HepG2 (cell line): ENCODE measurements around the gene CLIP2. TPM values are rescaled to one million over a fixed set of nuclear protein-coding genes. Genes with fewer than 3 reads are reported as not detected.

Experiments
- ATAC-seq: fragments of 200-7000 bp; cut with Tn5 transposase; 3 replicates; pipeline ENCODE4 v1.9.1; 2020; ENCODE audit warnings: mild to moderate bottlenecking, moderate library complexity
- BruUV-seq: library from RNA; stranded (reverse); fragments of 400-500 nt; replicated peaks from 2 replicates; lab custom pipeline; 2021; lab: Mats Ljungman, UMichigan
- CTCF ChIA-PET: fragments of 300-600 bp; formaldehyde crosslinking; extraction: SDS; loops from one replicate; lab custom pipeline; 2021; ENCODE audit warnings: low total read pairs, inconsistent platforms, low intra/inter-chr PET ratio; lab: Yijun Ruan, JAX
- POLR2A ChIA-PET: fragments of 350-600 bp; sonication (Branson Sonifier 250); formaldehyde crosslinking; loops from one replicate; lab custom pipeline; 2020; ENCODE audit warnings: antibody characterized with exemption, inconsistent platforms; lab: Yijun Ruan, JAX
- DNase-seq: peaks from one replicate; pipeline ENCODE4 v3.0.0-alpha.2; 2015; ENCODE audit warnings: low spot score
- FAIRE-seq: peaks from 3 replicates; lab custom pipeline; 2011; peaks lifted over from hg19 to GRCh38; lab: Jason Lieb, UNC
- H2AFZ ChIP-seq: one replicate; pipeline ENCODE4 v1.6.1; 2011; ENCODE audit warnings: low read length, inconsistent platforms
- H3K27ac ChIP-seq: fragments of 300-600 bp; 3 replicates; pipeline ENCODE4 v1.8.0; 2011; ENCODE audit warnings: mixed run types, mild to moderate bottlenecking, mixed read lengths, low read length, inconsistent platforms; ENCODE audit not compliant: insufficient read depth; ENCODE audit errors: extremely low read length
- H3K27me3 ChIP-seq, 2 experiments: fragments of 200-600 bp in 1 of 2; 2 replicates in 1 of 2; 3 replicates in 1 of 2; pipeline versions ENCODE4 v1.6.0 to v1.8.0; 2011; ENCODE audit warnings: low read length in 2 of 2, mild to moderate bottlenecking in 2 of 2, moderate library complexity in 2 of 2, inconsistent platforms in 1 of 2; ENCODE audit not compliant: insufficient read depth in 2 of 2, control insufficient read depth in 1 of 2
- H3K36me3 ChIP-seq, 2 experiments: fragments of 200-600 bp in 1 of 2; replicated peaks in 1 of 2; 2 replicates in 1 of 2; 3 replicates in 1 of 2; pipeline versions ENCODE4 v1.5.1 to v1.8.0; 2011; ENCODE audit warnings: low read length in 2 of 2, inconsistent platforms in 1 of 2; ENCODE audit not compliant: insufficient read depth in 2 of 2, control insufficient read depth in 1 of 2
- H3K4me1 ChIP-seq: 2 replicates; pipeline ENCODE4 v1.5.1; 2012; ENCODE audit warnings: low read length, inconsistent platforms; ENCODE audit not compliant: insufficient read depth
- H3K4me2 ChIP-seq: 2 replicates; pipeline ENCODE4 v1.6.0; 2011; ENCODE audit warnings: low read depth, low read length, inconsistent platforms
- H3K4me3 ChIP-seq, 3 experiments: fragments of 200-600 bp in 1 of 3; sonication (generic), shearing (Covaris generic) in 1 of 3; replicated peaks in 1 of 3; 2 replicates each; pipeline ENCODE4 v1.5.1; 2011 to 2016; ENCODE audit warnings: low read length in 3 of 3, inconsistent platforms in 2 of 3, low read depth in 2 of 3, mild to moderate bottlenecking in 2 of 3, control low read depth in 1 of 3, mixed read lengths in 1 of 3; ENCODE audit not compliant: insufficient read depth in 1 of 3
- H3K79me2 ChIP-seq: one replicate; pipeline ENCODE4 v1.6.1; 2011; ENCODE audit warnings: low read length, inconsistent platforms; ENCODE audit not compliant: insufficient read depth
- H3K9ac ChIP-seq: 2 replicates; pipeline ENCODE4 v1.6.0; 2011; ENCODE audit warnings: mild to moderate bottlenecking, low read depth, low read length, inconsistent platforms; ENCODE audit not compliant: insufficient read depth
- H3K9me3 ChIP-seq: 2 replicates; pipeline ENCODE4 v1.5.1; 2012; ENCODE audit warnings: mild to moderate bottlenecking, low read length
- H4K20me1 ChIP-seq: 2 replicates; pipeline ENCODE4 v1.6.0; 2011; ENCODE audit warnings: inconsistent platforms, mild to moderate bottlenecking, low read length, moderate library complexity; ENCODE audit not compliant: insufficient read depth
- TRIM24 ChIP-seq: sonication (generic); formaldehyde crosslinking; IDR thresholded peaks from 2 replicates; pipeline ENCODE4 v1.8.0; 2022; ENCODE audit warnings: mild to moderate bottlenecking, missing genetic modification reagents
- ZBED4 ChIP-seq: sonication (generic); formaldehyde crosslinking; IDR thresholded peaks from 2 replicates; pipeline ENCODE4 v1.4.0; 2020; ENCODE audit warnings: missing genetic modification reagents, borderline replicate concordance
- ZKSCAN1 ChIP-seq: fragments of 150-350 bp; IDR thresholded peaks from 2 replicates; pipeline ENCODE4 v1.6.1; 2014; ENCODE audit warnings: low read length
- ZNF557 ChIP-seq: sonication (generic); formaldehyde crosslinking; IDR thresholded peaks from 2 replicates; pipeline ENCODE4 v1.4.0; 2020; ENCODE audit warnings: missing genetic modification reagents
- WGBS: methylation state at CpG from one replicate; pipeline ENCODE4 v1.1.6; 2017; ENCODE audit warnings: low lambda C conversion rate; 5-methylcytosine and 5-hydroxymethylcytosine counted together
- in situ Hi-C: cut with HindIII; loops from 2 replicates; pipeline ENCODE4 v1.10.0; 2017; ENCODE audit warnings: low pct_unique_long_range_greater_than_20kb; ENCODE audit not compliant: extremely low pct_ligation_motif_present
- intact Hi-C: fragments of 100-400 bp; cut with micrococcal nuclease; formaldehyde crosslinking; loops from one replicate; pipeline ENCODE4 v1.10.0; 2022; ENCODE audit not compliant: unreplicated experiment
- polyA plus RNA-seq, 8 experiments: library from polyadenylated mRNA; depleted of rRNA in 3 of 8; stranded (reverse) in 7 of 8; unstranded in 1 of 8; fragments of >200 nt; fragmentation: Illumina TruSeq in 4 of 8; extraction: Trizol in 4 of 8; gene quantifications; 2 replicates each; pipeline versions ENCODE4 v1.2.1 to v1.2.3, GENCODE V29; 2011 to 2016; ENCODE audit warnings: low read depth in 4 of 8, missing spikeins in 1 of 8, mixed read lengths in 1 of 8; ENCODE audit not compliant: insufficient read depth in 1 of 8
- total RNA-seq, 5 experiments: library from RNA; depleted of rRNA; stranded (reverse); fragments of >200 nt; fragmentation: Illumina TruSeq; extraction: Trizol; gene quantifications; 2 replicates each; pipeline ENCODE4 v1.2.3, GENCODE V29; 2016; ENCODE audit warnings: low read depth in 1 of 5

CLIP2 gene
- total and polyA plus RNA-seq, 2 of the 13 experiments (the other 11 are each of a cell fraction or from before 2014, with no cell fraction given), result 6.5 to 17.4 TPM

GRCh38 chr7:74282748-74283459 lies 6.3 kb upstream of the CLIP2 start:
- H3K9ac ChIP-seq, result no peak overlapping the region
- in situ Hi-C loops (no loop called here), intact Hi-C loops (no loop called here)
- H3K27ac ChIP-seq, result no peak overlapping the region
- ChIA-PET POLR2A (interaction anchor here (0.8 kb wide), 1 partner anchor 19 kb away, joined by 3 read pairs; no protein-coding TSS in a partner anchor), CTCF (no interaction called here)
- H3K4me1 ChIP-seq, result peaks cover 62% of the 10 kb centered on the region
- no peak for TF ChIP-seq ZBED4 (CRISPR knock-in tag)
- 0 out of 2 replicates have a peak, but pooled peaks have one; percentile 24 for TF ChIP-seq ZKSCAN1
- no peak for TF ChIP-seq TRIM24 (CRISPR knock-in tag)
- TF ChIP-seq ZNF557, result no peak
- 23% methylated on average over 13 of the region's 14 CpGs for WGBS
- H3K27me3 ChIP-seq, result peaks cover 0 to 12% of the 10 kb centered on the region in 2 experiments; a peak in 2 of 5 replicates
- no TSS peak for BruUV-seq
- no peaks in the 10 kb centered on the region for H3K79me2 ChIP-seq
- no peaks in the 10 kb centered on the region for H4K20me1 ChIP-seq
- no peak for ATAC-seq
- FAIRE-seq, result no peak
- no peak overlapping the region for H3K4me2 ChIP-seq
- H2AFZ ChIP-seq, result no peak overlapping the region
- no peaks in the 10 kb centered on the region for H3K9me3 ChIP-seq
- DNase-seq, result peak; percentile 41
- no peak overlapping the region for H3K4me3 ChIP-seq
- no peaks in the 10 kb centered on the region for H3K36me3 ChIP-seq
